GM19372 (cell line): ENCODE measurements around the gene GPR142.

Experiments
- ATAC-seq: cut with Tn5 transposase; IDR thresholded peaks from one replicate; pipeline ENCODE4 v1.9.1; 2021; ENCODE audit warnings: mild to moderate bottlenecking, low read depth, moderate library complexity; ENCODE audit not compliant: unreplicated experiment

GPR142 gene

GRCh38 chr17:74368341-74369081 lies 1.2 kb downstream of the GPR142 start:
- ATAC-seq: no peak

GRCh38 chr17:74369221-74369620 lies 1.9 kb downstream of the GPR142 start:
- no peak for ATAC-seq

- ATAC-seq: no peak
Measured at GRCh38 chr17:74369665-74370490, 2.6 kb downstream of the GPR142 start.

- ATAC-seq: no peak
Measured at GRCh38 chr17:74371653-74372147, 4.4 kb downstream of the GPR142 start.

GRCh38 chr17:74372426-74372825 lies 5.1 kb downstream of the GPR142 start:
- no peak for ATAC-seq

GRCh38 chr17:74373838-74374606 lies 6.7 kb downstream of the GPR142 start:
- ATAC-seq: no peak

GRCh38 chr17:74374858-74375257 lies 7.6 kb downstream of the GPR142 start:
- no peak for ATAC-seq

- ATAC-seq: no peak
Measured at GRCh38 chr17:74379495-74380085, 12.3 kb downstream of the GPR142 start.

GRCh38 chr17:74380086-74380958 lies 13.0 kb downstream of the GPR142 start:
- ATAC-seq: no peak

GRCh38 chr17:74380959-74381808 lies 13.9 kb downstream of the GPR142 start:
- ATAC-seq: no peak

GRCh38 chr17:74383141-74383540 lies 15.8 kb downstream of the GPR142 start:
- no peak for ATAC-seq

GRCh38 chr17:74385201-74385600 lies 17.9 kb downstream of the GPR142 start:
- ATAC-seq: no peak

- no peak for ATAC-seq
Measured at GRCh38 chr17:74386386-74386785, 19.1 kb downstream of the GPR142 start.

- no peak for ATAC-seq
Measured at GRCh38 chr17:74387365-74388218, 20.3 kb downstream of the GPR142 start.

- ATAC-seq: no peak
Measured at GRCh38 chr17:74389084-74389753, 21.9 kb downstream of the GPR142 start.

- no peak for ATAC-seq
Measured at GRCh38 chr17:74389937-74390679, 22.8 kb downstream of the GPR142 start.
